ENCODE measurements around the gene RRM2.
"Not testable (repeated sequence)": the region's sequence is repeated elsewhere in the genome, so short reads cannot be mapped to it uniquely, and the experiment has no call there.

Gene RRM2

GRCh38 chr2:10135296-10136089 is 13.0 kb downstream of the RRM2 start:
- no peak for DNase-seq

- no peak for DNase-seq
Measured at GRCh38 chr2:10136101-10136934, 13.8 kb downstream of the RRM2 start.

- DNase-seq, result no peak
Measured at GRCh38 chr2:10137053-10137843, 14.7 kb downstream of the RRM2 start.

- no peak for DNase-seq
Measured at GRCh38 chr2:10139536-10139935, 17.0 kb downstream of the RRM2 start.

- no peak for DNase-seq
Measured at GRCh38 chr2:10140841-10141610, 18.5 kb downstream of the RRM2 start.

GRCh38 chr2:10141736-10142639 is 19.4 kb downstream of the RRM2 start:
- no peak for DNase-seq

GRCh38 chr2:10142640-10142965 is 20.1 kb downstream of the RRM2 start:
- no peak for DNase-seq

- no peak for DNase-seq
Measured at GRCh38 chr2:10144771-10145518, 22.4 kb downstream of the RRM2 start.

- no peak for DNase-seq
Measured at GRCh38 chr2:10145519-10146357, 23.2 kb downstream of the RRM2 start.

GRCh38 chr2:10146366-10147005 is 23.9 kb downstream of the RRM2 start:
- no peak for DNase-seq

- DNase-seq, result not testable (repeated sequence)
Measured at GRCh38 chr2:10147050-10147660, 24.6 kb downstream of the RRM2 start.

- DNase-seq, result no peak
Measured at GRCh38 chr2:10148268-10148667, 25.7 kb downstream of the RRM2 start.

- DNase-seq, result no peak
Measured at GRCh38 chr2:10149635-10150034, 27.1 kb downstream of the RRM2 start.

GRCh38 chr2:10150436-10150835 is 27.9 kb downstream of the RRM2 start:
- no peak for DNase-seq

- DNase-seq, result no peak
Measured at GRCh38 chr2:10151462-10151861, 28.9 kb downstream of the RRM2 start.

- no peak for DNase-seq
Measured at GRCh38 chr2:10157293-10157692, 34.8 kb downstream of the RRM2 start.

- DNase-seq, result no peak
Measured at GRCh38 chr2:10158681-10159080, 36.1 kb downstream of the RRM2 start.

GRCh38 chr2:10159086-10159485 is 36.5 kb downstream of the RRM2 start:
- no peak for DNase-seq

- no peak for DNase-seq
Measured at GRCh38 chr2:10159581-10160131, 37.1 kb downstream of the RRM2 start.

All from NCI-H1105 treated with DMSO at 0.1 percent for 48 hours (cell line).